HUDEP-2 (cell line): ENCODE measurements around the gene ARHGAP24.
A peak's percentile ranks its signal among the peaks of the same experiment; 100 is the strongest.

Source experiments
- DNase-seq, 76 experiments: peaks; one replicate each; lab custom pipeline; 2025; ENCODE audit not compliant: unreplicated experiment in 76 of 76; lab: John Stamatoyannopoulos, UW

ARHGAP24 gene

GRCh38 chr4:85474818-85475630 lies at the start of gene ARHGAP24:
Gene ARHGAP24 (plus strand): TSS chr4:85475150.
- peak in 1 of 76 experiments; percentile 4 for DNase-seq

DNA sequence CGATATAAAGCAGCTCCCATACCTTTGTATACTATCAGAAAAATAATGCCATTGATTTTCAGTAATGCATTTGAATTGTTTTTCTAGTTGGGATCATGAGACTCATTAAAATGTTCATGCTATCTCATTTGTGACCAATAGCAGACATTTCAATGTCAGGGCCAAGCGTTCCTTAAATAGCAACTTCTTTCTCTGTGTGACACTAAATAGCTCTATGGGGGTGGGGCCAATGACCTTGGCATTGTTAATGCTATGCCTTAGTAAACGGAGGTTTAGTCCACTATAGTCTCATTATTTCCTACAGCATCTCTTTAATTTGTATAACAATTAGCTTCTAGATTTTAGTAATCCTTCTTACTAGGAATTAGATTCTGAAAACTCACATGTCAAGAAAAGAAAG lies 48.6 kb upstream of the ARHGAP24 start:
- no peak for DNase-seq

- no peak for DNase-seq
Observed at GRCh38 chr4:85427123-85427522, 47.8 kb upstream of the ARHGAP24 start.

GRCh38 chr4:85430226-85430625 lies 44.7 kb upstream of the ARHGAP24 start:
- no peak for DNase-seq

DNA sequence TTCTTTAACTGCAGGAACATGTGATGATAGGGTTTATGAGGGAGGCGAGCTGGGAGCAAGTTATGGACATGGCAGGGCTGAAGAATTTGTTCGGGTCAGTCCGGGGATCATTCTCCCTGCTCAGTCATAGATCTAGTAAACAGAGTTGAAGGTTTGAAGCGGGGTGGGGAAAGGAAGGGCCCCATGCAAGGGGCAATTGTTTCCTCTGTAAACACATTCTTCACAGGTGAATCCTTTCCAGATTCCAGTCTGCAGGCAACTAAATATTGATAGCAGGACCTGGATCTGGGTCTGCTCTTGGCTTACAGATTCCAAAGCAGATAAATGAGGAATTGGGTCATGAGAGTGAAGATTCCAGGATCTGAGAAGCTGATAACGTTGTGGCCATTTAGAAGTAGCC lies 44.3 kb upstream of the ARHGAP24 start:
- no peak for DNase-seq

DNA sequence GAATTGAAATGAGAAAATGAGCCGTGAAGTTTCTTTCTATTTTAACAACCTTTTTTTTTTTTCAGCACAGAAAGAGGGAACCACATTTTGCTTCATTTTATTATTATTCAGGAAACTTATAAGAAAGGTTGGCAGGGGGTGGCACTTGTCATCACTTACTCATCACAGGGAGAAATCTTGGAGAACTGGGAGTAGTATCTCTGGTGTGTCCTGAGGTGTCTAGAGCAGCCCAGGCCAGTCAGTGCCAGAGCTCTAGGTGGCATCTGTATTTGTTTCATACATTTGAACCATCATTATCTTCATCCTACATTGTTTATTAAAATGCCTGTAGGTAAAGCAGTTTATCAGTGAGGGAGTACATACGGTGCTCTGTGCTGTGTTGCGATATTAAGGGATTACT lies 43.8 kb upstream of the ARHGAP24 start:
- DNase-seq = no peak

GRCh38 chr4:85431881-85432485 lies 43.0 kb upstream of the ARHGAP24 start:
- no peak for DNase-seq

GRCh38 chr4:85445050-85445639 lies 29.8 kb upstream of the ARHGAP24 start:
- DNase-seq = no peak

GRCh38 chr4:85446141-85446861 lies 28.6 kb upstream of the ARHGAP24 start:
- no peak for DNase-seq

DNA sequence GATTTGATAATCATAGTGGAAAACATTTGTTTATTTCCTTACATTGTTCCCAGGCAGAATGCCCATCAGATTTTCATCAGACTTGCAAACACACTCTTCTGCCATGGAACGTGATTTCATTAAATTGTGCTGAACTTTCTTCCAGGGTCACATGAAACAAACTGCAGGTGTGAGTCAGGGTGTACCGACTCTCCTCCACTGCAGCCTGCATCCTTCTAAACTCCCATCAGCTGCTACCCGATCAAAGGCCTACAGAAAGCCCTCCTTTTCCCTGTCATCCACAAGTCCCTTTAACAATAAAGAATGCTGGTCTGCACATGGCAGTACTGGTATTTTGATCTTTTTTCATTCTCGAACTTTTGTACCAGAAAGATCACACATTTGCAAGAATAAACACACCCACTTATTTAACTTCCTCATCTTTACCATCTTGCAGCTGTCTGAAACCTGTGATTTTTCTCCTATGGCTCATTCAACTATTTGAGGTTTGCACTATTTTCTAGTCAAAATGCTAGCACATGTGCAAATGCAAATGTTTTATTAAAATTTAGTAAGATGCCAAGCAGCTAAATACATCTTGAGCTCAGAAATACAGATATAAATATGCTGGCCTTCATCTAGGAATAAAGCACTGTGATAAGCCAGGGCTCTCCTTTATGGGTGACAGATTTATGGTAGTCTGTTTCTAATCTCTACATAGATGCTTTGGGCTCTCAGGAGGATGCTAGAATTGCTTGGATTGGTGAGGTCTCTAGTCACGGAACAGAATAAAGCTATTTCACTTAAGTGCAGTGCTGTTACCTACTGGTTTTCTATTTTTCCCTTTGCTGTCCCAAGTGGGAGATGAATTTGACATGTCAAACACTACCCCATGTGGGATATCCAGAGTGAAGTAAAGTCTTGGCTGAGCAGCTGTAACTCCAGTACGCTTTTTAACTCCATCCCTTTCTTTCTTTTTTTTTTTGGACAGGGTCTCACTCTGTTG lies 25.8 kb upstream of the ARHGAP24 start:
- peak in 1 of 76 experiments; percentile 0 for DNase-seq

DNA sequence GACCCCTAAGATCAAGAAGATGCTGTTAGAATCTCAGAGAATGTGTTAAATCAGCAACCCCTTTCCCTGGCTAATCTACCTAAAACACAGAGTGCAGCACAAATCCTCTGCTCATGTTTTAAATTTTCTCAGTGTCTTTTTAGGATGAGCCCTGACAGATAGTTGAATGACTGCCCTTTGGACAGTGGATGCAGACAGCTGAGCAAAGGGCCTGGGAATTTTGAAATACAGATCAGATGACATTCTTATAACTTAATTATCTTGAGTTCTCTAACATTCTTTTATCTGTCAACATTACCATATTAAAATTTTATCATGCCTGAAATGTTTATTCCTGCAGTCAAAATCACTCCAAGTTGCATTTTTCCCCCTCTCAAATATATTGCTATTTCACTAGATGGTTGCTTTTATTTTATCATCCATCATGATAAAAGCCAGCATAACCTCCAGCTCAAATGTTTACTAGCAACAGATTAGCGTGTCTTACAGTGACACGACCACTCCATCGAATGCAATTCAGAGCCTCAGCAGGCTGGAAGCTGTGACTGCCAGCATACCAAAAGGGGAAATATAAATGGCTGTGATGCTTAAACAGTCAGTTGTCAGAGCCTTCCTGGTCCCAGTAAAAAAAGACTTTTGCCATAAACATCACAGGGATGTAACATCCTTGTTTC lies 22.8 kb upstream of the ARHGAP24 start:
- no peak for DNase-seq

- no peak for DNase-seq
Observed at GRCh38 chr4:85455942-85456341, 19.0 kb upstream of the ARHGAP24 start.

GRCh38 chr4:85457752-85458467 lies 17.0 kb upstream of the ARHGAP24 start:
- no peak for DNase-seq

- DNase-seq = no peak
Observed at GRCh38 chr4:85459736-85460135, 15.2 kb upstream of the ARHGAP24 start.

GRCh38 chr4:85474356-85474755 lies 594 bp upstream of the ARHGAP24 start:
- DNase-seq = no peak

GRCh38 chr4:85475631-85476233 lies 782 bp downstream of the ARHGAP24 start:
- no peak for DNase-seq

- no peak for DNase-seq
Observed at GRCh38 chr4:85476381-85476780, 1.4 kb downstream of the ARHGAP24 start.

DNA sequence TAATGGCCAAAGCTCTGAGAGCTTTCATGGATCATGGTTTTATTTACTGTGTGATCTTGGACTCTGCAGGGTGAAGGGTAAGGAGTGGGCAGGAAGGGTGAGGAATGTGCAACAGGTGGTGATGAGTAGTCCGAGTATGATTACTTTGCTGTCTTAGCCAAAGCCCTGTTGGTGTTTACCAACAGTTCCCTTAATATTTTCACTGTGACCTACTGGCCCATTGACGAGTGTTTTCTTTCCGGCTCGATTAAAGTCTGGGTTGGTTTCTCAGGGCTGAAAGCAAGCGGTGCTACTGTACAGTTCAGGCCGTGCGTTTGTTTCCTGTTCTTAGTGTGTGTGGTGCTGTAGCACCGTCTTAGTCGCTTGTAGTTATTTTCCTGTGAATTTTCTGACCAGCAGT lies 2.6 kb downstream of the ARHGAP24 start:
- no peak for DNase-seq
